ENCODE measurements around the gene ANKRD11. TPM values are rescaled to one million over a fixed set of nuclear protein-coding genes. Genes with fewer than 3 reads are reported as not detected.

ANKRD11 gene
- total and polyA plus RNA-seq, 7 experiments from 2014 or later: 8.7 to 254 (median 239) TPM

- DNase-seq (no peak), ATAC-seq (peak; percentile 29)
Observed at GRCh38 chr16:89352091-89352681, 138.2 kb downstream of the ANKRD11 start.

GRCh38 chr16:89351645-89352044 lies 138.7 kb downstream of the ANKRD11 start:
- H3K9me3 ChIP-seq (ENCODE audit: control insufficient read depth in 2 of 3, low read length in 3 of 3): no peaks in the 10 kb centered on the region
- no peaks in the 10 kb centered on the region for H3K27me3 ChIP-seq (ENCODE audit: control insufficient read depth in 2 of 2, insufficient read depth in 2 of 2, low read length in 2 of 2)
- DNase-seq (no peak), ATAC-seq (no peak)
- Mint-ChIP-seq H3K36me3 (peaks cover 0 to 19% (median 5%) of the 10 kb centered on the region in 5 donors), H3K9me3 (peaks cover 0 to 2% (median 0%) of the 10 kb centered on the region in 11 donors), H3K4me1 (peaks cover 69 to 97% (median 87%) of the 10 kb centered on the region in 7 donors), H3K27me3 (no peaks in the 10 kb centered on the region), H3K4me3 (peak overlapping the region in 4 of 10 donors; percentile 14 to 45 (median 20)), H3K27ac (peak overlapping the region in 4 of 9 donors; percentile 44 to 68 (median 62))
- intact Hi-C loops (cut with micrococcal nuclease): loop anchor here in 1 of 2 donors (5.0 kb wide), 1 partner anchor 36 kb away; no protein-coding TSS in a partner anchor
- H3K4me1 ChIP-seq (ENCODE audit: control insufficient read depth in 2 of 2, insufficient read depth in 2 of 2, low read length in 2 of 2): peaks cover 37 to 68% of the 10 kb centered on the region in 2 donors
- H3K36me3 ChIP-seq (ENCODE audit: control insufficient read depth in 2 of 3, insufficient read depth in 3 of 3, low read length in 3 of 3): peaks cover 0 to 14% (median 0%) of the 10 kb centered on the region in 3 experiments
- POLR2A ChIA-PET: no interaction called here
- no peak overlapping the region for H3K4me3 ChIP-seq (ENCODE audit: low read length)
- no peak overlapping the region for H3K27ac ChIP-seq (ENCODE audit: low read depth, low read length)
- CTCF ChIA-PET: no interaction called here

More at GRCh38 chr16:89352091-89352681, 138.2 kb downstream of the ANKRD11 start:
- H3K9me3 Mint-ChIP-seq: peaks cover 0 to 2% (median 0%) of the 10 kb centered on the region in 11 donors
- H3K36me3 Mint-ChIP-seq: peaks cover 0 to 16% (median 5%) of the 10 kb centered on the region in 5 donors
- H3K4me1 ChIP-seq (ENCODE audit: control insufficient read depth in 2 of 2, insufficient read depth in 2 of 2, low read length in 2 of 2): peaks cover 39 to 68% of the 10 kb centered on the region in 2 donors
- H3K4me3 ChIP-seq (ENCODE audit: low read length): no peak overlapping the region
- H3K27me3 Mint-ChIP-seq: no peaks in the 10 kb centered on the region
- H3K27ac Mint-ChIP-seq: peak overlapping the region in 6 of 9 donors; percentile 19 to 55 (median 44)
- ChIA-PET POLR2A (no interaction called here), CTCF (interaction anchor here (0.6 kb wide), 1 partner anchor 714 kb away, joined by 3 read pairs; no protein-coding TSS in a partner anchor)
- H3K27ac ChIP-seq (ENCODE audit: low read depth, low read length): no peak overlapping the region
- peaks cover 0 to 14% (median 0%) of the 10 kb centered on the region in 3 experiments for H3K36me3 ChIP-seq (ENCODE audit: control insufficient read depth in 2 of 3, insufficient read depth in 3 of 3, low read length in 3 of 3)
- intact Hi-C loops (cut with micrococcal nuclease): loop anchor here in 1 of 2 donors (5.0 kb wide), 1 partner anchor 35 kb away; no protein-coding TSS in a partner anchor
- H3K27me3 ChIP-seq (ENCODE audit: control insufficient read depth in 2 of 2, insufficient read depth in 2 of 2, low read length in 2 of 2): no peaks in the 10 kb centered on the region
- peak overlapping the region in 7 of 10 donors; percentile 10 to 70 (median 27) for H3K4me3 Mint-ChIP-seq
- H3K9me3 ChIP-seq (ENCODE audit: control insufficient read depth in 2 of 3, low read length in 3 of 3): no peaks in the 10 kb centered on the region
- peaks cover 68 to 97% (median 88%) of the 10 kb centered on the region in 7 donors for H3K4me1 Mint-ChIP-seq

- H3K27ac Mint-ChIP-seq: peak overlapping the region in 7 of 9 donors; percentile 3 to 80 (median 57)
- peaks cover 0 to 19% (median 5%) of the 10 kb centered on the region in 5 donors for H3K36me3 Mint-ChIP-seq
- Histone ChIP-seq H3K4me1 (ENCODE audit: control insufficient read depth in 2 of 2, insufficient read depth in 2 of 2, low read length in 2 of 2) (peaks cover 34 to 72% of the 10 kb centered on the region in 2 donors), H3K9me3 (ENCODE audit: control insufficient read depth in 2 of 3, low read length in 3 of 3) (no peaks in the 10 kb centered on the region), H3K27ac (ENCODE audit: low read depth, low read length) (no peak overlapping the region), H3K27me3 (ENCODE audit: control insufficient read depth in 2 of 2, insufficient read depth in 2 of 2, low read length in 2 of 2) (no peaks in the 10 kb centered on the region), H3K4me3 (ENCODE audit: low read length) (no peak overlapping the region), H3K36me3 (ENCODE audit: control insufficient read depth in 2 of 3, insufficient read depth in 3 of 3, low read length in 3 of 3) (peaks cover 0 to 14% (median 0%) of the 10 kb centered on the region in 3 experiments)
- DNase-seq (peak in 1 of 9 donors; percentile 45), ATAC-seq (no peak)
- ChIA-PET POLR2A (interaction anchor here (1.2 kb wide), 1 partner anchor 11 kb away, joined by 7 read pairs; no protein-coding TSS in a partner anchor), CTCF (no interaction called here)
- peaks cover 0 to 2% (median 0%) of the 10 kb centered on the region in 11 donors for H3K9me3 Mint-ChIP-seq
- H3K27me3 Mint-ChIP-seq: no peaks in the 10 kb centered on the region
- intact Hi-C loops (cut with micrococcal nuclease): loop anchor here (1.0 to 5.0 kb wide), 2 partner anchors 10 to 36 kb away; no protein-coding TSS in a partner anchor
- peaks cover 70 to 99% (median 90%) of the 10 kb centered on the region in 7 donors for H3K4me1 Mint-ChIP-seq
- H3K4me3 Mint-ChIP-seq: peak overlapping the region in 7 of 10 donors; percentile 0 to 67 (median 31)
Observed at GRCh38 chr16:89350701-89351380, 139.5 kb downstream of the ANKRD11 start.

GRCh38 chr16:89349947-89350633 lies 140.3 kb downstream of the ANKRD11 start:
- Mint-ChIP-seq H3K36me3 (peaks cover 0 to 15% (median 0%) of the 10 kb centered on the region in 5 donors), H3K27me3 (no peaks in the 10 kb centered on the region), H3K27ac (peak overlapping the region; percentile 3 to 80 (median 49)), H3K4me3 (peak overlapping the region in 9 of 10 donors; percentile 8 to 80 (median 39)), H3K4me1 (peaks cover 68 to 98% (median 90%) of the 10 kb centered on the region in 7 donors), H3K9me3 (peaks cover 0 to 2% (median 0%) of the 10 kb centered on the region in 11 donors)
- intact Hi-C loops (cut with micrococcal nuclease): loop anchor here (1.0 to 5.0 kb wide), 2 partner anchors 11 to 37 kb away; no protein-coding TSS in a partner anchor
- H3K27ac ChIP-seq (ENCODE audit: low read depth, low read length): no peak overlapping the region
- H3K9me3 ChIP-seq (ENCODE audit: control insufficient read depth in 2 of 3, low read length in 3 of 3): no peaks in the 10 kb centered on the region
- peak in 6 of 9 donors; percentile 31 to 51 (median 36) for DNase-seq
- H3K4me3 ChIP-seq (ENCODE audit: low read length): no peak overlapping the region
- H3K27me3 ChIP-seq (ENCODE audit: control insufficient read depth in 2 of 2, insufficient read depth in 2 of 2, low read length in 2 of 2): no peaks in the 10 kb centered on the region
- POLR2A ChIA-PET: interaction anchor here (0.5 to 1.2 kb wide), 3 partner anchors 12 to 72 kb away, joined by 3 to 7 read pairs (median 3); no protein-coding TSS in a partner anchor
- ATAC-seq: no peak
- H3K36me3 ChIP-seq (ENCODE audit: control insufficient read depth in 2 of 3, insufficient read depth in 3 of 3, low read length in 3 of 3): peaks cover 0 to 14% (median 0%) of the 10 kb centered on the region in 3 experiments
- CTCF ChIA-PET: interaction anchor here (1.0 kb wide), 1 partner anchor 61 kb away, joined by 3 read pairs; no protein-coding TSS in a partner anchor
- H3K4me1 ChIP-seq (ENCODE audit: control insufficient read depth in 2 of 2, insufficient read depth in 2 of 2, low read length in 2 of 2): peaks cover 27 to 72% of the 10 kb centered on the region in 2 donors

- Histone ChIP-seq H3K4me3 (ENCODE audit: low read length) (no peak overlapping the region), H3K9me3 (ENCODE audit: control insufficient read depth in 2 of 3, low read length in 3 of 3) (no peaks in the 10 kb centered on the region), H3K4me1 (ENCODE audit: control insufficient read depth in 2 of 2, insufficient read depth in 2 of 2, low read length in 2 of 2) (peaks cover 26 to 65% of the 10 kb centered on the region in 2 donors), H3K27me3 (ENCODE audit: control insufficient read depth in 2 of 2, insufficient read depth in 2 of 2, low read length in 2 of 2) (no peaks in the 10 kb centered on the region), H3K27ac (ENCODE audit: low read depth, low read length) (no peak overlapping the region), H3K36me3 (ENCODE audit: control insufficient read depth in 2 of 3, insufficient read depth in 3 of 3, low read length in 3 of 3) (peaks cover 0 to 14% (median 0%) of the 10 kb centered on the region in 3 experiments)
- Mint-ChIP-seq H3K4me3 (peak overlapping the region in 1 of 10 donors; percentile 67), H3K4me1 (peaks cover 63 to 95% (median 87%) of the 10 kb centered on the region in 7 donors), H3K27me3 (no peaks in the 10 kb centered on the region), H3K36me3 (peaks cover 0 to 19% (median 0%) of the 10 kb centered on the region in 5 donors), H3K27ac (no peak overlapping the region), H3K9me3 (peaks cover 0 to 2% (median 0%) of the 10 kb centered on the region in 11 donors)
- ChIA-PET POLR2A (no interaction called here), CTCF (no interaction called here)
- DNase-seq (no peak), ATAC-seq (no peak)
- intact Hi-C loops (cut with micrococcal nuclease): no loop called here
Observed at GRCh38 chr16:89347807-89348206, 142.6 kb downstream of the ANKRD11 start.

- Histone ChIP-seq H3K9me3 (ENCODE audit: control insufficient read depth in 2 of 3, low read length in 3 of 3) (no peaks in the 10 kb centered on the region), H3K4me1 (ENCODE audit: control insufficient read depth in 2 of 2, insufficient read depth in 2 of 2, low read length in 2 of 2) (peaks cover 26 to 56% of the 10 kb centered on the region in 2 donors), H3K27me3 (ENCODE audit: control insufficient read depth in 2 of 2, insufficient read depth in 2 of 2, low read length in 2 of 2) (no peaks in the 10 kb centered on the region), H3K36me3 (ENCODE audit: control insufficient read depth in 2 of 3, insufficient read depth in 3 of 3, low read length in 3 of 3) (peaks cover 0 to 11% (median 0%) of the 10 kb centered on the region in 3 experiments), H3K4me3 (ENCODE audit: low read length) (no peak overlapping the region), H3K27ac (ENCODE audit: low read depth, low read length) (no peak overlapping the region)
- ChIA-PET CTCF (no interaction called here), POLR2A (no interaction called here)
- peak overlapping the region in 5 of 9 donors; percentile 10 to 48 (median 23) for H3K27ac Mint-ChIP-seq
- peaks cover 0 to 20% (median 0%) of the 10 kb centered on the region in 5 donors for H3K36me3 Mint-ChIP-seq
- H3K4me3 Mint-ChIP-seq: peak overlapping the region in 4 of 10 donors; percentile 3 to 31 (median 16)
- H3K27me3 Mint-ChIP-seq: no peaks in the 10 kb centered on the region
- H3K4me1 Mint-ChIP-seq: peaks cover 63 to 95% (median 86%) of the 10 kb centered on the region in 7 donors
- DNase-seq: no peak
- peaks cover 0 to 2% (median 0%) of the 10 kb centered on the region in 11 donors for H3K9me3 Mint-ChIP-seq
- intact Hi-C loops (cut with micrococcal nuclease): no loop called here
- ATAC-seq: no peak
Observed at GRCh38 chr16:89346869-89347268, 143.5 kb downstream of the ANKRD11 start.

Data from naive thymus-derived CD4-positive, alpha-beta T cell (primary cell).